Ishikawa (cell line): Measurements from ENCODE around the gene OR6S1.

Experiments
- CEBPB ChIP-seq: IDR thresholded peaks from 2 replicates; pipeline ENCODE4 v1.6.1; 2012
- CREB1 ChIP-seq: IDR thresholded peaks from 2 replicates; pipeline ENCODE4 v1.6.1; 2012; ENCODE audit warnings: low read depth
- EGR1 ChIP-seq: IDR thresholded peaks from 2 replicates; pipeline ENCODE4 v1.6.1; 2012
- EP300 ChIP-seq: IDR thresholded peaks from 2 replicates; pipeline ENCODE4 v1.6.1; 2012; ENCODE audit warnings: borderline replicate concordance
- NFIC ChIP-seq: IDR thresholded peaks from 2 replicates; pipeline ENCODE4 v1.6.1; 2012
- RAD21 ChIP-seq: IDR thresholded peaks from 2 replicates; pipeline ENCODE4 v1.6.1; 2012; ENCODE audit warnings: low read depth
- TCF12 ChIP-seq: IDR thresholded peaks from 2 replicates; pipeline ENCODE4 v1.6.1; 2012; ENCODE audit warnings: low read depth
- TEAD4 ChIP-seq: IDR thresholded peaks from 2 replicates; pipeline ENCODE4 v1.6.1; 2012
- YY1 ChIP-seq: IDR thresholded peaks from 2 replicates; pipeline ENCODE4 v1.6.1; 2012; ENCODE audit warnings: low read depth
- ZBTB7A ChIP-seq: IDR thresholded peaks from 2 replicates; pipeline ENCODE4 v1.6.1; 2012; ENCODE audit warnings: low read depth
- TF ChIP-seq, protein P1 (sequence below): IDR thresholded peaks from 2 replicates; pipeline ENCODE4 v1.6.1; 2012
- TF ChIP-seq, protein P2 (sequence below): IDR thresholded peaks from 2 replicates; pipeline ENCODE4 v1.6.1; 2012
- TF ChIP-seq, protein P3 (sequence below): IDR thresholded peaks from 2 replicates; pipeline ENCODE4 v1.6.1; 2012; ENCODE audit warnings: low read depth, mild to moderate bottlenecking

The OR6S1 gene

DNA sequence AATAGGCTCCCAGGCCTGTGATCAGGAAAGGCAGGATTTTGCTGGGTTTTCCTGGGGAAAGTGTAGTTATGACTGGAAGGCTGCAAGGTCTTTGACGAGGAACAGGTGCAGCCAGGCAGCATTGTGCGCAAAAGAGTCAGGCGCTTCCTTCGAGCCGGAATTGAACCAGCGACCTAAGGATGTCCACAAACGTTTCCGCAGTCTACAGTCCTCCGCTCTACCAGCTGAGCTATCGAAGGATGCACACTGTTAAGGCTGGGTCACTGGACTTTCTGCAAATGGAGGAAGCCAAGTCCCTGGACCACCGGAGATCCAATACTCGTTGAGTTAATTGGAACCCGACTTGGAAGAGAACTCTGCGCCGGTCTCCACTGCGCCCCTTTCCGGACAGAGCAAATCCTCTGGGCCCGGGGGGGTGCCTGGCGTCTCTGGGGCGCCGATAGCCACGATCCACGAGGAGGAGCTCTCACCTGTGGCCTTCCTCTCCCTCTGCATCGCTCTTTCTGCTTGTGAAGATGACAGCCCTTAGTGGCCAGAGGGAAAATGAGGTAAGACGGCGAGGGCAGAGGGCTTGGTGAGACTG is 18.4 kb upstream of the OR6S1 start:
- TF ChIP-seq, protein P1, sequence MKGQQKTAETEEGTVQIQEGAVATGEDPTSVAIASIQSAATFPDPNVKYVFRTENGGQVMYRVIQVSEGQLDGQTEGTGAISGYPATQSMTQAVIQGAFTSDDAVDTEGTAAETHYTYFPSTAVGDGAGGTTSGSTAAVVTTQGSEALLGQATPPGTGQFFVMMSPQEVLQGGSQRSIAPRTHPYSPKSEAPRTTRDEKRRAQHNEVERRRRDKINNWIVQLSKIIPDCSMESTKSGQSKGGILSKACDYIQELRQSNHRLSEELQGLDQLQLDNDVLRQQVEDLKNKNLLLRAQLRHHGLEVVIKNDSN: no peak
- TF ChIP-seq CREB1 (no peak), ZBTB7A (no peak), CEBPB (no peak), RAD21 (no peak)
- TF ChIP-seq, protein P2, sequence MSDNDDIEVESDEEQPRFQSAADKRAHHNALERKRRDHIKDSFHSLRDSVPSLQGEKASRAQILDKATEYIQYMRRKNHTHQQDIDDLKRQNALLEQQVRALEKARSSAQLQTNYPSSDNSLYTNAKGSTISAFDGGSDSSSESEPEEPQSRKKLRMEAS: no peak
- TF ChIP-seq, protein P3, sequence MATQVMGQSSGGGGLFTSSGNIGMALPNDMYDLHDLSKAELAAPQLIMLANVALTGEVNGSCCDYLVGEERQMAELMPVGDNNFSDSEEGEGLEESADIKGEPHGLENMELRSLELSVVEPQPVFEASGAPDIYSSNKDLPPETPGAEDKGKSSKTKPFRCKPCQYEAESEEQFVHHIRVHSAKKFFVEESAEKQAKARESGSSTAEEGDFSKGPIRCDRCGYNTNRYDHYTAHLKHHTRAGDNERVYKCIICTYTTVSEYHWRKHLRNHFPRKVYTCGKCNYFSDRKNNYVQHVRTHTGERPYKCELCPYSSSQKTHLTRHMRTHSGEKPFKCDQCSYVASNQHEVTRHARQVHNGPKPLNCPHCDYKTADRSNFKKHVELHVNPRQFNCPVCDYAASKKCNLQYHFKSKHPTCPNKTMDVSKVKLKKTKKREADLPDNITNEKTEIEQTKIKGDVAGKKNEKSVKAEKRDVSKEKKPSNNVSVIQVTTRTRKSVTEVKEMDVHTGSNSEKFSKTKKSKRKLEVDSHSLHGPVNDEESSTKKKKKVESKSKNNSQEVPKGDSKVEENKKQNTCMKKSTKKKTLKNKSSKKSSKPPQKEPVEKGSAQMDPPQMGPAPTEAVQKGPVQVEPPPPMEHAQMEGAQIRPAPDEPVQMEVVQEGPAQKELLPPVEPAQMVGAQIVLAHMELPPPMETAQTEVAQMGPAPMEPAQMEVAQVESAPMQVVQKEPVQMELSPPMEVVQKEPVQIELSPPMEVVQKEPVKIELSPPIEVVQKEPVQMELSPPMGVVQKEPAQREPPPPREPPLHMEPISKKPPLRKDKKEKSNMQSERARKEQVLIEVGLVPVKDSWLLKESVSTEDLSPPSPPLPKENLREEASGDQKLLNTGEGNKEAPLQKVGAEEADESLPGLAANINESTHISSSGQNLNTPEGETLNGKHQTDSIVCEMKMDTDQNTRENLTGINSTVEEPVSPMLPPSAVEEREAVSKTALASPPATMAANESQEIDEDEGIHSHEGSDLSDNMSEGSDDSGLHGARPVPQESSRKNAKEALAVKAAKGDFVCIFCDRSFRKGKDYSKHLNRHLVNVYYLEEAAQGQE: no peak

DNA sequence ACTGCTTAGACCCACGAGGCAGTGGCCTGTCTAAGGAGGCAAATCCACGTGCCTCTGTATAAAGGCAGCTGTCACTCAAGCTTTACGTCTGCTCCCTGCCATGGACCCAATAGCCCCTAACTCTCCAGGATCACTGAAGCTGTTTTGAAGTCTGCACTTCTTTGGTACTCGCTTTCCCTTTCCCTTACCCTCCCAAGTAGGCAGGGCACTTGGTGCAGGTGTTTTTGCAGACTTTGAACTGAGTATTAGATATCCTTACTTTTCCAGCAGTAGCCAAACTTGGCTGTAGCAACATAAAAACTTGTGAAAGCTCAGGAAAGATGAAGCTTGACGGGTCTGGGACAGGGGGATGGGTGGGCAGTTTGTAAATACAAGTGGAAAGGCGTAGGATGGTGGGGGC is 17.8 kb upstream of the OR6S1 start:
- TF ChIP-seq TCF12 (no peak), NFIC (no peak), ZBTB7A (no peak), CREB1 (no peak), EP300 (no peak), YY1 (no peak), TEAD4 (no peak), CEBPB (no peak)
- TF ChIP-seq, protein P3: no peak
- TF ChIP-seq, protein P1: no peak

DNA sequence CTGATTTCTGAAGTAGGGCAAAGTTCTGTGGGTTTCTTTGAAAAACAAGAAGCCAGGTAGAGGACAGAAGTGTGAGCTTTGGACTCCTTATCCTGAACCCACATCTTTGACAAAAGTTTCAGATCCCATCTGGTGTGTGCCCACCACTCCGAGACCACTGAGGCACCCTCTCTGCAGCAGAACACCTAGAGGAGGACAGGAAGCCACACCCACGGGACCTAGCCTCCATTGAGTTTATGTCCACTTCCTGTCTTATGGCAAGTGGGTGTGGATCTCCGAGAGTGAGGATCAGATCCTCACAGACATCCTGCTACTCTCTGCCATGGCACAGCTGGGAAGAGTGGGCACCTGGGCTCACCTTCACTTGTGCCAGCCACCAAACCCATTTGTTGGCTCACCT is 16.8 kb upstream of the OR6S1 start:
- TF ChIP-seq EP300: no peak
- TF ChIP-seq EGR1: no peak
- no peak for TF ChIP-seq YY1
- TF ChIP-seq, protein P3: no peak

DNA sequence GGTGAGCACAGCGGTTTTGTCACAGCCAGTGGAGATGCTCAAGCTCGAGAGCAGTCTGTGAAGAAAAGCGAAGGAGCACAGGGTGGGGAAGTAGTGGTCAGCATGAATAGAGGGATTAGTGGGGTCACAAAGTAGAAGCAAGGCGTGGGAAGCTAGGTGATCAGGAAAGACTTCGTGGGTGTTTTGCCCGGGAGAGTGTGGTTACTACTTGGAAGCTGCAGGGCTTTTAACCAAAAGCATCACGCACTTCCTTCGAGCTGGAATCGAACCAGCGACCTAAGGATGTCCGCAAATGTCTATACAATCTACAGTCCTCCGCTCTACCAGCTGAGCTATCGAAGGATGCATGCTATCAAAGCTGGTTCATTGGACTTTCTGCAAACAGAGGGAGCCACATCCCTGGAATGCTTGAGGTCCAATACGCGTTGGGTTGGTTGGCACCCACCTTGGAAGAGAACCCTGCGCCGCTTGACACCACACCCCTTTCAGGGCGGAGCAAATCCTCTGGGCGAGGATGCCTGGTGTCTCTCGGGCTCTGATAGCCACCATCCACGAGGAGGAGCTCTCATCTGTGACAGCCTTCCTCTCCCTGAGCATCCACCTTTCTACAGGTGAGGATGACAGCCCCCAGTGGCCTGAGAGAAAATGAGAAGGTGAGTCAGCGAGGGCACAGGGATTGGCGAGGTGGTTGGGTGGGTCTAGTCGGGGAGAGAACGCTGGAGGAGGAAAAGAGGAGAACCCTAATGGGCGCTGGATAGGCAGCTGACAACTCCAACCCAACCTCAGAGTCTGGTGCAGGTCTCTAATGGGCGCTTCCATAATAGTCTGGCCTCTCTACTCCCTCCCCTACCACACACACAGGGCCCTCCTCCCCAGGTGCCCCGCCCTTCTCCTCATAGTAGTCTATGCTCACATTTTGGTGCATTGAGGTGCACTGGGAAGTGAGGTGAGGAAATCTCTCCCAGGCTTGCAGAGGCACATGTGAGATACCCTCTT is 16.0 kb upstream of the OR6S1 start:
- no peak for TF ChIP-seq ZBTB7A
- no peak for TF ChIP-seq TCF12
- TF ChIP-seq NFIC: no peak
- TF ChIP-seq, protein P2: no peak
- TF ChIP-seq, protein P1: no peak
- no peak for TF ChIP-seq YY1
- TF ChIP-seq, protein P3: no peak
- no peak for TF ChIP-seq EGR1
